ENCODE measurements around the gene SMYD3. TPM values are rescaled to one million over a fixed set of nuclear protein-coding genes. Genes with fewer than 3 reads are reported as not detected.

Gene SMYD3
- total RNA-seq, 1 experiment from 2014 or later, result 29.6 TPM

GRCh38 chr1:246448373-246448772 lies 58.7 kb downstream of the SMYD3 start:
- no peak for DNase-seq
- POLR2A ChIA-PET (ENCODE audit: unreplicated experiment), result no interaction called here
- intact Hi-C loops (cut with micrococcal nuclease; ENCODE audit: unreplicated experiment), result loop anchor here (10.0 kb wide), 1 partner anchor 1374 kb away; no protein-coding TSS in a partner anchor

GRCh38 chr1:246447501-246447900 lies 59.6 kb downstream of the SMYD3 start:
- Histone ChIP-seq H3K4me1 (replicated peaks; ENCODE audit: insufficient read depth) (no peaks in the 10 kb centered on the region), H3K27ac (no peak overlapping the region), H3K4me2 (no peak overlapping the region), H2AFZ (no peak overlapping the region), H3K27me3 (ENCODE audit: insufficient read depth, low read depth) (no peaks in the 10 kb centered on the region), H3K79me2 (ENCODE audit: low read depth) (no peaks in the 10 kb centered on the region), H3K9me2 (ENCODE audit: insufficient read depth) (no peaks in the 10 kb centered on the region), H3K4me3 (no peak overlapping the region), H3K36me3 (ENCODE audit: low read depth) (no peaks in the 10 kb centered on the region), H4K20me1 (ENCODE audit: insufficient read depth) (no peaks in the 10 kb centered on the region), H3F3A (ENCODE audit: insufficient read depth, low read depth) (no peaks in the 10 kb centered on the region), H3K9me3 (ENCODE audit: insufficient read depth, low read depth) (no peaks in the 10 kb centered on the region)
- no peak for DNase-seq
- CTCF ChIA-PET, result no interaction called here
- TF ChIP-seq CTCF (conservative IDR thresholded peaks at IDR 0.05) (no peak), EZH2 (IDR thresholded peaks at IDR 0.05; ENCODE audit: low read depth) (no peak)
- POLR2A ChIA-PET (ENCODE audit: unreplicated experiment), result no interaction called here
- BruUV-seq (replicated peaks), result no TSS peak
- intact Hi-C loops (cut with micrococcal nuclease; ENCODE audit: unreplicated experiment), result loop anchor here (10.0 kb wide), 1 partner anchor 1373 kb away; no protein-coding TSS in a partner anchor

More at GRCh38 chr1:246448373-246448772, 58.7 kb downstream of the SMYD3 start:
- no peak overlapping the region for H3K27ac ChIP-seq
- H3K4me3 ChIP-seq, result no peak overlapping the region
- H3K79me2 ChIP-seq (ENCODE audit: low read depth), result no peaks in the 10 kb centered on the region
- H3K9me2 ChIP-seq (ENCODE audit: insufficient read depth), result no peaks in the 10 kb centered on the region
- H3K4me1 ChIP-seq (replicated peaks; ENCODE audit: insufficient read depth), result no peaks in the 10 kb centered on the region
- H3F3A ChIP-seq (ENCODE audit: insufficient read depth, low read depth), result no peaks in the 10 kb centered on the region
- H3K27me3 ChIP-seq (ENCODE audit: insufficient read depth, low read depth), result no peaks in the 10 kb centered on the region
- no peaks in the 10 kb centered on the region for H3K36me3 ChIP-seq (ENCODE audit: low read depth)
- no peak overlapping the region for H2AFZ ChIP-seq
- BruUV-seq (replicated peaks), result no TSS peak
- H4K20me1 ChIP-seq (ENCODE audit: insufficient read depth), result no peaks in the 10 kb centered on the region
- no peaks in the 10 kb centered on the region for H3K9me3 ChIP-seq (ENCODE audit: insufficient read depth, low read depth)
- H3K4me2 ChIP-seq, result no peak overlapping the region
- CTCF ChIA-PET, result no interaction called here
- TF ChIP-seq CTCF (conservative IDR thresholded peaks at IDR 0.05) (no peak), EZH2 (IDR thresholded peaks at IDR 0.05; ENCODE audit: low read depth) (no peak)

- POLR2A ChIA-PET (ENCODE audit: unreplicated experiment), result no interaction called here
These were observed 61.6 kb downstream of the SMYD3 start for GRCh38 chr1:246445503-246445902.

More at GRCh38 chr1:246445503-246445902, 61.6 kb downstream of the SMYD3 start:
- Histone ChIP-seq H3K9me3 (ENCODE audit: insufficient read depth, low read depth) (no peaks in the 10 kb centered on the region), H3F3A (ENCODE audit: insufficient read depth, low read depth) (no peaks in the 10 kb centered on the region), H4K20me1 (ENCODE audit: insufficient read depth) (no peaks in the 10 kb centered on the region), H3K4me2 (no peak overlapping the region), H3K36me3 (ENCODE audit: low read depth) (no peaks in the 10 kb centered on the region), H3K9me2 (ENCODE audit: insufficient read depth) (no peaks in the 10 kb centered on the region), H3K27me3 (ENCODE audit: insufficient read depth, low read depth) (no peaks in the 10 kb centered on the region), H3K4me3 (no peak overlapping the region), H3K27ac (no peak overlapping the region), H3K4me1 (replicated peaks; ENCODE audit: insufficient read depth) (no peaks in the 10 kb centered on the region), H2AFZ (no peak overlapping the region), H3K79me2 (ENCODE audit: low read depth) (no peaks in the 10 kb centered on the region)
- no TSS peak for BruUV-seq (replicated peaks)
- TF ChIP-seq CTCF (conservative IDR thresholded peaks at IDR 0.05) (no peak), EZH2 (IDR thresholded peaks at IDR 0.05; ENCODE audit: low read depth) (no peak)
- DNase-seq, result no peak
- CTCF ChIA-PET, result no interaction called here
- intact Hi-C loops (cut with micrococcal nuclease; ENCODE audit: unreplicated experiment), result loop anchor here (10.0 kb wide), 1 partner anchor 1371 kb away; no protein-coding TSS in a partner anchor
